ENCODE results near the gene CARD8. TPM values are rescaled to one million over a fixed set of nuclear protein-coding genes. Genes with fewer than 3 reads are reported as not detected.

CARD8 gene
- total and polyA plus RNA-seq, 2 experiments from 2014 or later: 16.6 to 17.1 TPM

DNA sequence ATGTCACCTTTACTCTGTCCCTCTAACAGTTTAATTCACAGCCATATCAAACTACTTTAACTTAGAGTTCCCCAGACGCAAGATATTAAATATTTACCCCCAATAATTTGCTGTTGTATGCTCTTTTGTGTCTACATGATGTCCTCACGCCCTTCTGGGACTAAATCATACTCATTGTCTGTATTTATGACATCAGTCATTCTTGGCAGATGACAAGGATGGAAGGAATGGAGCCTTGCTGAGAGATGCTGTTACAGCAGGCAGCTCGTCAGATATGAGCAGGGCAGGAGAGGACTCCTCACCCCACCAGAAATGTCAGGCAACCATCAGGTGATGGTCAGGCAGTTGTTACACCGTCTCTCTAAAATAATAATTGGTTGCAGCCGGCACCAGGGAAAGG, 41.8 kb downstream of the CARD8 start:
- H3K79me2 ChIP-seq (replicated peaks; ENCODE audit: insufficient read depth): no peaks in the 10 kb centered on the region
- no peak overlapping the region for H3K4me2 ChIP-seq
- no peaks in the 10 kb centered on the region for H4K20me1 ChIP-seq (replicated peaks; ENCODE audit: insufficient read depth)
- TF ChIP-seq ZNF462 (CRISPR knock-in tag; IDR thresholded peaks at IDR 0.05): no peak
- no peak for TF ChIP-seq ZNF331 (CRISPR knock-in tag; IDR thresholded peaks at IDR 0.05; ENCODE audit: low read depth)
- no peak for TF ChIP-seq REST (IDR thresholded peaks at IDR 0.05; ENCODE audit: unreplicated experiment)
- TF ChIP-seq ZNF114 (CRISPR knock-in tag; IDR thresholded peaks at IDR 0.05): no peak
- no peak for TF ChIP-seq EZH2 (IDR thresholded peaks at IDR 0.05; ENCODE audit: low read depth, unreplicated experiment)
- TF ChIP-seq, protein P1, sequence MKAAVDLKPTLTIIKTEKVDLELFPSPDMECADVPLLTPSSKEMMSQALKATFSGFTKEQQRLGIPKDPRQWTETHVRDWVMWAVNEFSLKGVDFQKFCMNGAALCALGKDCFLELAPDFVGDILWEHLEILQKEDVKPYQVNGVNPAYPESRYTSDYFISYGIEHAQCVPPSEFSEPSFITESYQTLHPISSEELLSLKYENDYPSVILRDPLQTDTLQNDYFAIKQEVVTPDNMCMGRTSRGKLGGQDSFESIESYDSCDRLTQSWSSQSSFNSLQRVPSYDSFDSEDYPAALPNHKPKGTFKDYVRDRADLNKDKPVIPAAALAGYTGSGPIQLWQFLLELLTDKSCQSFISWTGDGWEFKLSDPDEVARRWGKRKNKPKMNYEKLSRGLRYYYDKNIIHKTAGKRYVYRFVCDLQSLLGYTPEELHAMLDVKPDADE (IDR thresholded peaks at IDR 0.05): no peak
- no peak for TF ChIP-seq CREB1 (CRISPR knock-in tag; IDR thresholded peaks at IDR 0.05; ENCODE audit: low read depth)
- H3K9me3 Mint-ChIP-seq: no peaks in the 10 kb centered on the region
- H3F3A ChIP-seq (replicated peaks; ENCODE audit: low read depth): no peaks in the 10 kb centered on the region
- no peak overlapping the region for H3K4me3 ChIP-seq
- ATAC-seq (no peak), DNase-seq (ENCODE audit: low spot score) (no peak)
- H3K9me2 ChIP-seq (ENCODE audit: insufficient read depth): no peaks in the 10 kb centered on the region
- no peak overlapping the region for H3K27ac ChIP-seq (ENCODE audit: low read depth)
- H3K36me3 ChIP-seq (ENCODE audit: insufficient read depth): no peaks in the 10 kb centered on the region
- no peaks in the 10 kb centered on the region for H3K27me3 Mint-ChIP-seq (ENCODE audit: insufficient read depth, low read depth, poor library complexity)
- no peak overlapping the region for H2AFZ ChIP-seq
- no peaks in the 10 kb centered on the region; the same call in 1 of the 3 replicates for H3K36me3 Mint-ChIP-seq (ENCODE audit: low read depth)
- H3K27me3 ChIP-seq (ENCODE audit: insufficient read depth): no peaks in the 10 kb centered on the region
- H3K4me3 Mint-ChIP-seq: no peak overlapping the region
- no peaks in the 10 kb centered on the region for H3K4me1 ChIP-seq (ENCODE audit: insufficient read depth)
- H3K27ac Mint-ChIP-seq: no peak overlapping the region
- peaks cover 6% of the 10 kb centered on the region; the same call in 2 of the 3 replicates for H3K4me1 Mint-ChIP-seq

Data from GM23338 (cell line).